Psoas muscle (tissue), 8 donors: Measurements from ENCODE around the gene SNAPC4. TPM values are rescaled to one million over a fixed set of nuclear protein-coding genes. Genes with fewer than 3 reads are reported as not detected.

Source experiments
- ATAC-seq, 4 donors: fragments of 200-7000 bp; cut with Tn5 transposase; one replicate each; pipeline ENCODE4 v1.9.1; 2020; ENCODE audit warnings: moderate library complexity in 3 of 4, mild to moderate bottlenecking in 2 of 4
- DNase-seq, 2 donors: peaks; one replicate each; pipeline ENCODE4 v3.0.0-alpha.2; 2020
- H3K27ac ChIP-seq: fragments of 200-600 bp; one replicate; pipeline ENCODE4 v1.8.0; 2022
- H3K27me3 ChIP-seq, 3 donors: fragments of 200-600 bp in 1 of 3; one replicate each; pipeline versions ENCODE4 v1.6.1 to v1.8.0; 2013 to 2022; ENCODE audit warnings: low read length in 2 of 3, mild to moderate bottlenecking in 2 of 3, moderate library complexity in 1 of 3; ENCODE audit not compliant: insufficient read depth in 3 of 3
- H3K36me3 ChIP-seq, 2 donors: fragments of 200-600 bp in 1 of 2; one replicate each; pipeline versions ENCODE4 v1.6.1 to v1.8.0; 2013 to 2022; ENCODE audit warnings: low read depth in 1 of 2, mild to moderate bottlenecking in 1 of 2, moderate library complexity in 1 of 2; ENCODE audit not compliant: insufficient read depth in 1 of 2
- H3K4me1 ChIP-seq: fragments of 200-600 bp; one replicate; pipeline ENCODE4 v1.8.0; 2022
- H3K4me3 ChIP-seq: fragments of 200-600 bp; one replicate; pipeline ENCODE4 v1.8.0; 2022; ENCODE audit warnings: mild to moderate bottlenecking
- H3K9me3 ChIP-seq: fragments of 200-600 bp; one replicate; pipeline ENCODE4 v1.8.0; 2022
- CTCF ChIP-seq: fragments of 200-600 bp; IDR thresholded peaks from one replicate; pipeline ENCODE4 v1.8.0; 2022; ENCODE audit warnings: antibody characterized with exemption
- WGBS, 3 donors: extraction: QIAGEN DNeasy Blood & Tissue Kit; methylation state at CpG; one replicate each; pipeline versions ENCODE4 v1.1.6 to v1.1.7; 2013; 5-methylcytosine and 5-hydroxymethylcytosine counted together
- intact Hi-C, 2 donors: fragments of 100-400 bp; cut with DNase I; formaldehyde crosslinking; loops; one replicate each; pipeline versions ENCODE4 v1.11.0 to v1.14.2; 2022
- polyA plus RNA-seq, 3 donors: library from polyadenylated mRNA; stranded (reverse); fragments of 200-250 nt; gene quantifications; one replicate each; pipeline ENCODE4 v1.2.3, GENCODE V29; 2013
- total RNA-seq, 4 donors: library from RNA; stranded (reverse); fragmentation: NEBNext Ultra II Directional in 2 of 4; extraction: Animal tissue kit (Norgen Biotek cat#: 25700) in 2 of 4; gene quantifications; one replicate each; pipeline versions ENCODE4 v1.2.1 to v1.2.4, GENCODE V29; 2021 to 2023
- donor health status: healthy with polysubstance abuse.
- donor health status: DM: no; HTN: no; CAD: no; lungs with moderate emphysema.
- donor health status: Bipolar disorder and iron deficiency.
- donor health status: healthy.
- donor health status: DM: yes; HTN: yes; CAD: no.
- donor health status: DM: no; HTN: no; CAD: no.
- donor health status: DM: no; HTN: no; CAD: no.
- donor health status: DM: yes; HTN: yes; CAD: no.

SNAPC4 gene
- total and polyA plus RNA-seq, 7 donors: 3.1 to 6.5 (median 4.6) TPM

GRCh38 chr9:136419092-136419420 lies 19.1 kb upstream of the SNAPC4 start:
- no peak overlapping the region for H3K4me3 ChIP-seq
- no peak for DNase-seq
- H3K4me1 ChIP-seq: no peaks in the 10 kb centered on the region
- H3K27me3 ChIP-seq: no peaks in the 10 kb centered on the region
- H3K9me3 ChIP-seq: no peaks in the 10 kb centered on the region
- 91 to 94% (median 91%) methylated on average over 10 to 12 of the region's 12 CpGs for WGBS, 3 donors
- no peak overlapping the region for H3K27ac ChIP-seq
- ATAC-seq: no peak
- peaks cover 6 to 100% of the 10 kb centered on the region in 2 donors for H3K36me3 ChIP-seq
- intact Hi-C loops: no loop called here
- TF ChIP-seq CTCF: no peak

GRCh38 chr9:136418182-136419091 lies 18.5 kb upstream of the SNAPC4 start:
- Histone ChIP-seq H3K27me3 (no peaks in the 10 kb centered on the region), H3K4me1 (no peaks in the 10 kb centered on the region), H3K9me3 (no peaks in the 10 kb centered on the region), H3K36me3 (peaks cover 6 to 100% of the 10 kb centered on the region in 2 donors), H3K4me3 (no peak overlapping the region), H3K27ac (no peak overlapping the region)
- TF ChIP-seq CTCF: no peak
- WGBS, 3 donors: 88 to 92% (median 90%) methylated on average over 48 of the region's 48 CpGs
- DNase-seq: peak in 1 of 2 donors; percentile 47
- intact Hi-C loops: loop anchor here in 1 of 2 donors (1.0 kb wide), 1 partner anchor 30 kb away; no protein-coding TSS in a partner anchor
- peak in 3 of 4 donors; percentile 7 to 14 (median 12) for ATAC-seq

- TF ChIP-seq CTCF: no peak
- Histone ChIP-seq H3K4me1 (peaks cover 8% of the 10 kb centered on the region), H3K4me3 (no peak overlapping the region), H3K27me3 (no peaks in the 10 kb centered on the region), H3K27ac (no peak overlapping the region), H3K9me3 (no peaks in the 10 kb centered on the region), H3K36me3 (peaks cover 6 to 100% of the 10 kb centered on the region in 2 donors)
- WGBS, 3 donors: 90 to 94% (median 91%) methylated on average over 19 of the region's 19 CpGs
- intact Hi-C loops: no loop called here
- ATAC-seq (no peak), DNase-seq (peak in 1 of 2 donors; percentile 40)
Observed at GRCh38 chr9:136416914-136417313, 16.9 kb upstream of the SNAPC4 start.

GRCh38 chr9:136416427-136416826 lies 16.5 kb upstream of the SNAPC4 start:
- H3K36me3 ChIP-seq: peaks cover 6 to 99% of the 10 kb centered on the region in 2 donors
- no peak for ATAC-seq
- DNase-seq: no peak
- no peaks in the 10 kb centered on the region for H3K9me3 ChIP-seq
- H3K27me3 ChIP-seq: no peaks in the 10 kb centered on the region
- H3K4me3 ChIP-seq: no peak overlapping the region
- H3K4me1 ChIP-seq: peaks cover 12% of the 10 kb centered on the region
- H3K27ac ChIP-seq: no peak overlapping the region
- intact Hi-C loops: no loop called here
- WGBS, 3 donors: 94 to 98% (median 98%) methylated on average over 8 of the region's 8 CpGs
- TF ChIP-seq CTCF: no peak
